ENCODE data around the gene P4HA1.
"Not testable (repeated sequence)": the region's sequence is repeated elsewhere in the genome, so short reads cannot be mapped to it uniquely, and the experiment has no call there.

The P4HA1 gene

GRCh38 chr10:73096449-73097304 lies at the start of gene P4HA1:
TSS of gene P4HA1 (minus strand) at chr10:73096866. CDS start at chr10:73074883, 21,983 bp downstream.
- DNase-seq, result peak; percentile 99

- no peak for DNase-seq
Measured at GRCh38 chr10:73141603-73142002, 44.9 kb upstream of the P4HA1 start.

- no peak for DNase-seq
Measured at GRCh38 chr10:73139251-73139650, 42.6 kb upstream of the P4HA1 start.

- no peak for DNase-seq
Measured at GRCh38 chr10:73136627-73137026, 40.0 kb upstream of the P4HA1 start.

- DNase-seq, result no peak
Measured at GRCh38 chr10:73134727-73135126, 38.1 kb upstream of the P4HA1 start.

GRCh38 chr10:73131913-73132686 lies 35.4 kb upstream of the P4HA1 start:
- DNase-seq, result no peak

GRCh38 chr10:73131301-73131700 lies 34.6 kb upstream of the P4HA1 start:
- DNase-seq, result no peak

GRCh38 chr10:73126343-73126742 lies 29.7 kb upstream of the P4HA1 start:
- no peak for DNase-seq

GRCh38 chr10:73119952-73120351 lies 23.3 kb upstream of the P4HA1 start:
- DNase-seq, result no peak

- DNase-seq, result no peak
Measured at GRCh38 chr10:73119457-73119856, 22.8 kb upstream of the P4HA1 start.

GRCh38 chr10:73117976-73118743 lies 21.5 kb upstream of the P4HA1 start:
- DNase-seq, result peak; percentile 74

- DNase-seq, result no peak
Measured at GRCh38 chr10:73116017-73116416, 19.4 kb upstream of the P4HA1 start.

GRCh38 chr10:73113551-73113950 lies 16.9 kb upstream of the P4HA1 start:
- no peak for DNase-seq

GRCh38 chr10:73112032-73112431 lies 15.4 kb upstream of the P4HA1 start:
- not testable (repeated sequence) for DNase-seq

- peak; percentile 92 for DNase-seq
Measured at GRCh38 chr10:73110345-73110849, 13.7 kb upstream of the P4HA1 start, which contains the start of gene NUDT13. TSS of gene NUDT13 (plus strand) at chr10:73110455. CDS start at chr10:73114366, 3,911 bp downstream.

- DNase-seq, result not testable (repeated sequence)
Measured at GRCh38 chr10:73109248-73109652, 12.6 kb upstream of the P4HA1 start.

GRCh38 chr10:73106301-73106700 lies 9.6 kb upstream of the P4HA1 start:
- DNase-seq, result no peak

- no peak for DNase-seq
Measured at GRCh38 chr10:73099141-73099540, 2.5 kb upstream of the P4HA1 start.

- DNase-seq, result peak; percentile 67
Measured at GRCh38 chr10:73097305-73097670, 622 bp upstream of the P4HA1 start.

GRCh38 chr10:73096041-73096448 lies 621 bp downstream of the P4HA1 start:
- DNase-seq, result peak; percentile 77

- DNase-seq, result peak; percentile 55
Measured at GRCh38 chr10:73095481-73096021, 1.1 kb downstream of the P4HA1 start.

GRCh38 chr10:73094986-73095480 lies 1.6 kb downstream of the P4HA1 start:
- DNase-seq, result no peak
